ENCODE results near the gene PDZRN3. TPM values are rescaled to one million over a fixed set of nuclear protein-coding genes. Genes with fewer than 3 reads are reported as not detected.

PDZRN3 gene
- total and polyA plus RNA-seq, 2 of the 13 experiments (the other 11 are each of a cell fraction or from before 2014, with no cell fraction given), result not detected

DNA sequence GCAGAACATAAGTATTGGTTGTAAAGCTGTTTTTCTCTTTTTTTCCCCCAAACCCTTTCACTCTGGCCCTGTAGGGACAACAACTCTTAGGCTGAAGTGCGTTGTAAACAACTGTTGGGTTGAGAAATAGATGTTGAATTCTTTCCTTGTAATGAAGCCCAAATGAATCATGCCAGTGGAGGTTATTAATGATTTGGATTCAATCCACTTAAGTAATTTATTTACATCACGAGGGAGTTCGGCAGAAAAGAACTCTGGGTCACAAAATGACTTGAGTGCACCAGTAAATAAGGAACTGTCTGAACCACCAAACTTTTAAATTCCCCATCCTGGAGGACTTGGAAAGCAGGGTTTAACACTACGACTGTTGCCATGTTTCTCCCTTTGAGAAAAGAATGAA is 218.9 kb downstream of the PDZRN3 start:
- H3K9ac ChIP-seq (ENCODE audit: insufficient read depth, low read depth, low read length), result no peak overlapping the region
- no peak overlapping the region for H3K27ac ChIP-seq (ENCODE audit: extremely low read length, insufficient read depth, low read length)
- H3K4me1 ChIP-seq (ENCODE audit: insufficient read depth, low read length), result no peaks in the 10 kb centered on the region
- no TSS peak for BruUV-seq (replicated peaks)
- H2AFZ ChIP-seq (ENCODE audit: low read length), result no peak overlapping the region
- no peaks in the 10 kb centered on the region for H3K9me3 ChIP-seq (ENCODE audit: low read length)
- H3K4me2 ChIP-seq (ENCODE audit: low read depth, low read length), result no peak overlapping the region
- POLR2A ChIA-PET, result no interaction called here
- no peaks in the 10 kb centered on the region for H3K36me3 ChIP-seq (replicated peaks in 1 of 2; ENCODE audit: control insufficient read depth in 1 of 2, insufficient read depth in 2 of 2, low read length in 2 of 2)
- WGBS (ENCODE audit: low lambda C conversion rate), result 5% methylated on average over 4 of the region's 4 CpGs
- H3K27me3 ChIP-seq (ENCODE audit: control insufficient read depth in 1 of 2, insufficient read depth in 2 of 2, low read length in 2 of 2), result no peaks in the 10 kb centered on the region
- no peaks in the 10 kb centered on the region for H4K20me1 ChIP-seq (ENCODE audit: insufficient read depth, low read length)
- in situ Hi-C loops (cut with HindIII; ENCODE audit: extremely low pct_ligation_motif_present, low pct_unique_long_range_greater_than_20kb) (no loop called here), intact Hi-C loops (cut with micrococcal nuclease; ENCODE audit: unreplicated experiment) (no loop called here)
- TF ChIP-seq SP1 (IDR thresholded peaks at IDR 0.05) (no peak), SP1 (CRISPR knock-in tag; IDR thresholded peaks at IDR 0.05) (no peak), GABPB1 (CRISPR knock-in tag; IDR thresholded peaks at IDR 0.05) (no peak)
- H3K4me3 ChIP-seq (replicated peaks in 1 of 3; ENCODE audit: insufficient read depth in 1 of 3, low read depth in 2 of 3, low read length in 3 of 3), result no peak overlapping the region
- ATAC-seq (no peak), DNase-seq (ENCODE audit: low spot score) (no peak), FAIRE-seq (no peak)
- CTCF ChIA-PET (ENCODE audit: low intra/inter-chr PET ratio, low total read pairs), result no interaction called here
- H3K79me2 ChIP-seq (ENCODE audit: insufficient read depth, low read length), result no peaks in the 10 kb centered on the region

DNA sequence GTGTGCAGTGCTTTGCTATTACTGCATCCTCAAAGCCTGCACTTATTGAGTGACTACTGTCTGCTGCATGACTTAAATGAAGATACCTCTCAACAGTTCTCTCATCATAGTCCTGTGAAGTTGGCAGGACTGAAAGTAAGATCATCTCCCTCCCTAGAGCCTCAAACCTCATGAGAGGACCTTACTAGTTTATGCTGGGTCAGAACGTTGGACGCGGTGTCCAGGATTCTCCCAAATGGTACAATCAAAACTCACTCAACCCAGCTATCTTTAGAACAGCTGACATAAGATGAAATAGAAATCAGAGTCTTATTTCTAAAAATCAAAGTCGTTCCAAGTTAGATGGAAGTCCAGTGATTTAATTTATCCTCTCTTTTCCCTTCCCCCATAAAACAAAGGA is 219.7 kb downstream of the PDZRN3 start:
- Histone ChIP-seq H3K4me3 (replicated peaks in 1 of 3; ENCODE audit: insufficient read depth in 1 of 3, low read depth in 2 of 3, low read length in 3 of 3) (no peak overlapping the region), H3K4me2 (ENCODE audit: low read depth, low read length) (no peak overlapping the region), H3K9ac (ENCODE audit: insufficient read depth, low read depth, low read length) (no peak overlapping the region), H3K36me3 (replicated peaks in 1 of 2; ENCODE audit: control insufficient read depth in 1 of 2, insufficient read depth in 2 of 2, low read length in 2 of 2) (no peaks in the 10 kb centered on the region), H2AFZ (ENCODE audit: low read length) (no peak overlapping the region), H3K9me3 (ENCODE audit: low read length) (no peaks in the 10 kb centered on the region), H4K20me1 (ENCODE audit: insufficient read depth, low read length) (no peaks in the 10 kb centered on the region), H3K27me3 (ENCODE audit: control insufficient read depth in 1 of 2, insufficient read depth in 2 of 2, low read length in 2 of 2) (no peaks in the 10 kb centered on the region), H3K27ac (ENCODE audit: extremely low read length, insufficient read depth, low read length) (no peak overlapping the region), H3K79me2 (ENCODE audit: insufficient read depth, low read length) (no peaks in the 10 kb centered on the region), H3K4me1 (ENCODE audit: insufficient read depth, low read length) (no peaks in the 10 kb centered on the region)
- POLR2A ChIA-PET, result no interaction called here
- 72% methylated on average over 4 of the region's 4 CpGs for WGBS (ENCODE audit: low lambda C conversion rate)
- ATAC-seq, result no peak
- BruUV-seq (replicated peaks), result no TSS peak
- intact Hi-C loops (cut with micrococcal nuclease; ENCODE audit: unreplicated experiment) (no loop called here), in situ Hi-C loops (cut with HindIII; ENCODE audit: extremely low pct_ligation_motif_present, low pct_unique_long_range_greater_than_20kb) (no loop called here)
- no peak for DNase-seq (ENCODE audit: low spot score)
- CTCF ChIA-PET (ENCODE audit: low intra/inter-chr PET ratio, low total read pairs), result no interaction called here
- TF ChIP-seq ZC3H4 (CRISPR knock-in tag; IDR thresholded peaks at IDR 0.05; ENCODE audit: borderline replicate concordance), result no peak
- no peak for TF ChIP-seq RCOR2 (CRISPR knock-in tag; IDR thresholded peaks at IDR 0.05)
- no peak for TF ChIP-seq GTF2F1 (IDR thresholded peaks at IDR 0.05; ENCODE audit: low read length)
- TF ChIP-seq ATRX (CRISPR knock-in tag; IDR thresholded peaks at IDR 0.05; ENCODE audit: borderline replicate concordance), result no peak
- no peak for TF ChIP-seq ZNF746 (CRISPR knock-in tag; IDR thresholded peaks at IDR 0.05)
- no peak for TF ChIP-seq GATA4 (IDR thresholded peaks at IDR 0.05; ENCODE audit: borderline replicate concordance, low read depth)
- no peak for TF ChIP-seq ZNF589 (CRISPR knock-in tag; conservative IDR thresholded peaks at IDR 0.05)
- TF ChIP-seq JARID2 (CRISPR knock-in tag; IDR thresholded peaks at IDR 0.05; ENCODE audit: insufficient replicate concordance), result no peak
- TF ChIP-seq NCOR1 (IDR thresholded peaks at IDR 0.05; ENCODE audit: borderline replicate concordance, low read length), result no peak
- no peak for TF ChIP-seq ZNF33A (CRISPR knock-in tag; IDR thresholded peaks at IDR 0.05; ENCODE audit: borderline replicate concordance)
- TF ChIP-seq ZNF615 (CRISPR knock-in tag; IDR thresholded peaks at IDR 0.05; ENCODE audit: borderline replicate concordance), result no peak
- TF ChIP-seq ZNF543 (CRISPR knock-in tag; IDR thresholded peaks at IDR 0.05), result no peak
- no peak for FAIRE-seq

All from HepG2 (cell line).